Occipital lobe (tissue), 2 donors: ENCODE measurements around the gene UMODL1. TPM values are rescaled to one million over a fixed set of nuclear protein-coding genes. Genes with fewer than 3 reads are reported as not detected.
A peak's percentile ranks its signal among the peaks of the same experiment; 100 is the strongest.

Experiments
- DNase-seq: peaks from one replicate; lab custom pipeline; 2025; lab: John Stamatoyannopoulos, UW
- total RNA-seq: library from RNA; depleted of rRNA; stranded (reverse); fragments of >200 nt; gene quantifications from one replicate; pipeline ENCODE4 v1.2.3, GENCODE V29; 2014

UMODL1 gene
- total RNA-seq, 1 donor from 2014 or later = not detected

- DNase-seq = no peak
Measured at GRCh38 chr21:42148097-42148496, 77.0 kb downstream of the UMODL1 start.

GRCh38 chr21:42148584-42148983 is 77.5 kb downstream of the UMODL1 start:
- DNase-seq = no peak

DNA sequence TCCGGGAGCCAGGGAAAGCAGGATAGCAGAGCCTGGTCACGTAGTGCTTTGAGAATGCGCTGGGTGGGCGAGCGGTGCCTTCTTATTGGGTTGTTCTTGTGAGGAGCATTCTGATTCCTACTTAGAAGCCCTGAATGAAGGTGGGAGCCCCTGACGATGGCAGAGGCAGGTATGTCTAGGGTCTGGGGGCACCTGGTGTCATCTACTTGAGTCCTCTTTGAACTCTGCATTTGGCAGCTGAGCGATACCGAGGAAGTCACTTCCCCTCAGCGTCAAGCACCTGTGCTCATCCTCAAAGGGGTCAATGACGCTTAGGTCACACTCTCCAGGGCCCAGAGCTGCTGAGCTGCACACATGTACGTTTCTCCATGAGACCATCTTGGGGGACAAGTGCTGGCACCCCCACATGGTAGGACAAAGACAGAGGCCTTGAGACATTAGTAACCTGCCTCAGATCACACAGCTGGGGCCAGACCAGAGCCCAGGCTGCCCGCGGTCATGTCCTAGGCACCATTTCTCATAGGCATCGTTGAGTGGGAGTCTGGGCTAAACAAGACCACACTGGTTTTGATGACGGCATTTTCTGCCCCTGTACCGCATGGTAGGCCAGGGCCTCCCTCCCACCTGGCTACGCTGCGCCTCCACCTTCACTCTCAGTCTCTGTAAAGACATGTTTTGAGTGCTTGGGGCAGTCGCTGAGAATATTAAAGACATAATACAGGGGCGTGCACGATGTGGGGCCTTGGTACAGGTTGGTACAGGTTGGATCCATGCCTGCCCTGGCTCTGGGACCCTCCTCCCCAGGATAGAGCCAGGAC is 78.7 kb downstream of the UMODL1 start:
- DNase-seq = no peak

DNA sequence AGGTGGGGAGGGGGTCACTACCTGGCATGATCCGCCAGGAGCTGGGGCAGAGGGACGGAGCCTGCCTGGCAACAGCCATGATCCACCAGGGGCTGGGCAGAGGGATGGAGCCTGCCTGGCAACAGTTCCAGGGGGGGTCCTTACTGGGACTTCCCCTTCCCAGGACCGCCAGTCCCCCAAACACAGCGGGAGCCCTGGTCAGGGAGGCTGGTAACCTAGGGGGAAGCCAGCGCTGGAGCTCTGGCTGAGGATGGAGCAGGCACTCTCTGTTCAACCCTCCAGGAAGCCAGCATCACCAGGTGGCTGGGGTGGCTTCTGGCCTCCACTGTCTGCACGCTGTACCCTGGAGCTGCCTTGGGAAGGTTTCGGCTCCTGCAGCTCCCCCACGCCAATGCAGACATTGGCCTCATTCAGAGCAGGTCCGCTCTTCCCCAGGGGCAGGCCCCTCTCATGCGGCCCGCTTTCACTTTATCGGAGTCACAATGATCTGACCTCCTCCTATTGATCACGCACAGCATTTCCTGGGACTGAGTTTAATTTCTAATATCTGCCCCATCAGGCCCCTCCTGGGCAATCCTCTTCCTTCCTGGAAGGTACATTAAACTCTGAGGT is 79.5 kb downstream of the UMODL1 start:
- no peak for DNase-seq

DNA sequence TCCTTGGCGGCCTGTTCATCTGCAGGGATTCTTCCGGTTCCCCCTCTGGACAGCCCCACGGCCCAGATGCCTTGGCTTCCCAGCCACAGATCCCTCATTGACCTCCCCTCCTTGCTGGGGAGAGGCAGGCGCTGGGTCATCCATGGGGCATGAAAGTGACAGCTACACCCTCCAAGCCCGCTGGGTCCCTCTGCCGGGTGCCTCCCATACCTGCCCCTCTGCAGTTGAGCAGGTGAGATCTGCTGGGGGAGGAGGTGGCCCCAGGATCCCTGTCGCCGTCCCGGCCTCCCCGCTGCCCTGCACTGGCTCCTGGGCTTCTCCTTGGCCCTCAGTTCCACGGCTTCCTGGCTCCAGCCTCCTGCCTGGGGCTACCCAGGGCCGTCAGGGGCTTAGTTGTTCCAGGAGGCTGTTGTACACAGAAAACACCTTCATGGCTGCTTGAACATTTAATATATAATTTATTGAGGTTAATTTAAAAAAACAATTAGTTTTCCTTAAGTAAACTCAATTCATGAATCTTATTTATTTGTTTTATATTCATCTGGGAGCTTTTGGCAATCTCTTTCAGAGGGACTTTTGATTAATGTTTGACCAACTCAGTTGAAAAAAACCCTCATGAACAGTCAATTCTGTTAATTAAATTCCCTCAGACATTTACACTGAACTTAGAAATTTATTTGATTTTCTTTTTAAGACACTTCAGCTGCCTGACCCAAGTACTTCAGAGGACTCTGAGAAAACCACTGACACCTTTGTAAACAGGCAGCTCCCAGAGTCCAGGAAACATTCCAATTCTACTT is 80.2 kb downstream of the UMODL1 start:
- no peak for DNase-seq

DNA sequence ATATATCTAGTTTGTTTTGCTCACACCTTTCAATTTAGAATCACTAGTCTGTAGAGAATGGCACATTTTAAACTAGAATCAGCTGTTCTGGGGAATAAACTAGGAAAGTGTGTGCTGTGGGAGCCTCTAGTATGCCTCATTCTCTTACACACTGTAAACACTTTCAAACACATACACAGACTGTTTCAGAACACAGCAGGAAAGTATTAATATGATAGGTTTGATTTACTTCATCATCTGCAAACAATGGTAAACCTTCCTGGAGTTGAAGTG is 80.8 kb downstream of the UMODL1 start:
- DNase-seq = no peak

- no peak for DNase-seq
Measured at GRCh38 chr21:42153046-42153686, 82.0 kb downstream of the UMODL1 start.

DNA sequence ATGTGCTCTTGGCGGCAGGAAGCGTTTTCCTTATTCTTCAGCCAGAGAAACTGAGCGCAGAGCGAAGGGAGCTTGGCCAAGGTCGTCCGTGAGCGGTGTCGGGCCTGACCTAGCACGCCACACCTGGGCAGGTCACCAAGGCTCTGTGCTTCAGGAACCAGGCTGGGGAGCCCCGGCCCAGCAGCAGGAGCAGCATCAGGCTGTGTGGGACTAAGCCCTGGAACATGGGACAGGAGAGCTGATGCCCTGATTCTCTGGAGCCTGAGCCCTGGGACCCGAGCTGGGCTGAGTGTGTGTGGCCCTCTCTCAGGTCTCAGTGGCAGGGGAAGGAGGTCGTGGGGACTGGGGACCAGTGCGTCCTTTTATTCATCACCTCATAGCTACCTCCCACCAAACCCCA is 82.6 kb downstream of the UMODL1 start:
- no peak for DNase-seq

GRCh38 chr21:42154237-42155044 is 83.3 kb downstream of the UMODL1 start:
- DNase-seq = no peak

GRCh38 chr21:42155045-42155855 is 84.1 kb downstream of the UMODL1 start:
- DNase-seq = no peak

- DNase-seq = peak; percentile 88
Measured at GRCh38 chr21:42156690-42157605, 85.8 kb downstream of the UMODL1 start.

DNA sequence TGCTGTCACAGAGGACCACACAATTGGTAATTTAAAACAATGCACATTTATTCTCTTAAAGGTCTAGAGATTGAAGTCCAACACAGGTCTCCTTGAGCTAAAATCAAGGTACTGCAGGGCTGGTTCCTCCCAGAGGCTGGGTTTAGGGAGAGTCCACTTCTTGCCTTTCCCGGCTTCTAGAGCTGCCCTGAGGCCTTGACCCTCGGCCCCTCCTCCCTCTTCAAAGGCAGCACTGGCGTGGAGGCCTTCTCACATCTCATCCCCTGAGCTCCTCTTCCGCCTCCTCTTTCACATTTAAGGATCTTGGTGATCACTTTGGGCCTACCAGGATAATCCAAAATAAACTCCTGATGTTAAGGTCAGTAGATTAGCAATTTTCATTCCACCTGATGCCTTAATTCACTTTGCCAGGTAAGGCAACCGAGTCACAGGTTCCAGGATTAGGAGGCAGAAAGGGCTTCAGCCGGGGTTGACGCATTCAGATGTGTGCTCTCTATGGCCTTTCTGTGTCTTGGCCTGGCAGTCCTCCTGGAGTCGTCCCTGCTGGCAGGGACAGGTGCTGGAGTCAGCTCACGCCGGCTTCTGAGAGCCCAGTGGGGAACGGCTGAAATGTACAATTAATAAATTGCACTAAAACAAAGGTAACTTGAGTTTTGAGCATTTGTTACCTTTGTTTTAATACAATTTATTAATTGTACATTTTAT is 86.6 kb downstream of the UMODL1 start:
- DNase-seq = no peak

GRCh38 chr21:42158846-42159245 is 87.7 kb downstream of the UMODL1 start:
- DNase-seq = no peak

GRCh38 chr21:42159560-42160110 is 88.5 kb downstream of the UMODL1 start:
- DNase-seq = no peak

DNA sequence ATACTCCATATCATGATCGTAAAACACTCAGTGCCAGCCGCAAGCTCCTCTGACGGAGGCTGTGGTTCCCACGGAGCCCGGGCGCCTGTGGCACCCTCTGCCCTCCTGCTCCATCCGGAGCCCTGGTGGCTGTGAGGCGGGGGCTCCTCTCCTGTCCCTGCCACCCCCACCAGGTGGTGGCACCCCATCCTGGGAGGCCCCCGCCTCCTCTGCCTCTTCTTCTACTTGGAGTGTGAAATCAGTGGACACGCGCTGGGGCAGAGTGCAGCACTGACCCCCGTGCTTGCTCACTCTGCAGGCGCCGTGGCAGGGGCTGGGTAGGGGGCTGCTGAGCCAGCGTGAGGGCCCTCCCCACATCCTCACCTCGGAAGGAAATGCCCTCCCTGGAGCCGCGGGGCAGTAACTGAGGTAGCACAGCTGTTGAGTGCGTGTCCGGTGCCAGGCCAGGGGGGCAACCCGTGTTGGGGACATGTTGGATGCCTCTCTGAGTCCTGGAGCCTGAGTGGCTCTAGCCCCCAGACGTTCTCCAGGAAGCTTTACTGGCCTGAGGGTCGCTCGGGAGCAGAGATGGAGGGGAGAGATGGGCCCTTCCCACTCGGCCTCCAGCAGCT is 89.1 kb downstream of the UMODL1 start:
- no peak for DNase-seq

DNA sequence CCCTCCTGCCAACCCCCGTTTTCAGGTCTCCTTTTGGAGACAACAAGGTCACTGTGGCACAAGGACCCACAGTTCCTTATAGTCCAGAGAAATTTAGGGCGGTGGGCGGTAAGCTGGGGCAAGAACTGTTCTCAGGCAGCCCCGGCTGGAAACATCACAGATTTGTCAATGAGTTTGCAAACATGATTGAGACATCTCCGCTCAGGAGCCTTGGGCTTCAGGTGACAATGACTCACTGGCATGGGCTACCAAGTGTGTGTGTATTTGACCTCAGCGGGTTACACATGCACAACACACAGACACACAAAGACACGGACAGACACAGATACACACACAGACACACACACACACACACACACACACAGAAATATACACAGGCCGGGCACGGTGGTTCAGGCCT is 89.6 kb downstream of the UMODL1 start:
- no peak for DNase-seq

- DNase-seq = no peak
Measured at GRCh38 chr21:42161401-42161955, 90.4 kb downstream of the UMODL1 start.
